GM12878 (cell line): Measurements from ENCODE around the gene CPLX1. TPM values are rescaled to one million over a fixed set of nuclear protein-coding genes. Genes with fewer than 3 reads are reported as not detected.

Experiments
- ATAC-seq: fragments of 200-7000 bp; cut with Tn5 transposase; 3 replicates; pipeline ENCODE4 v1.9.1; 2020; ENCODE audit warnings: mild to moderate bottlenecking, moderate library complexity
- BruUV-seq: library from RNA; stranded (reverse); fragments of 400-500 nt; replicated peaks from 2 replicates; lab custom pipeline; 2021; lab: Mats Ljungman, UMichigan
- CTCF ChIA-PET: fragments of 300-600 bp; sonication (Branson Sonifier 250); formaldehyde crosslinking; extraction: SDS; loops from one replicate; lab custom pipeline; 2021; ENCODE audit warnings: inconsistent platforms; lab: Yijun Ruan, JAX
- POLR2A ChIA-PET: fragments of 350-600 bp; formaldehyde crosslinking; extraction: SDS; loops from one replicate; lab custom pipeline; 2021; ENCODE audit warnings: inconsistent platforms; lab: Charles Lee
- RAD21 ChIA-PET: fragments of 300-600 bp; sonication (Branson Sonifier 250); formaldehyde crosslinking; loops from one replicate; lab custom pipeline; 2023; ENCODE audit warnings: antibody characterized with exemption; ENCODE audit not compliant: unreplicated experiment; lab: Charles Lee
- SMC1A ChIA-PET: fragments of 300-600 bp; sonication (Branson Sonifier 250); formaldehyde crosslinking; loops from one replicate; lab custom pipeline; 2023; ENCODE audit not compliant: unreplicated experiment, uncharacterized antibody; lab: Charles Lee
- DNase-seq: peaks from one replicate; pipeline ENCODE4 v3.0.0-alpha.2; 2011; ENCODE audit warnings: low read depth, low spot score
- FAIRE-seq: peaks from 3 replicates; lab custom pipeline; 2011; peaks lifted over from hg19 to GRCh38; lab: Jason Lieb, UNC
- H2AFZ ChIP-seq: 2 replicates; pipeline ENCODE4 v1.6.0; 2011; ENCODE audit warnings: low read depth, low read length, control low read depth; ENCODE audit not compliant: control insufficient read depth
- H3K27ac ChIP-seq: 2 replicates; pipeline ENCODE4 v1.5.1; 2011; ENCODE audit warnings: control low read depth; ENCODE audit not compliant: control insufficient read depth, insufficient read depth
- H3K27me3 ChIP-seq, 2 experiments: replicated peaks in 1 of 2; 2 replicates each; pipeline versions ENCODE4 v1.6.0 to v1.6.1; 2011; ENCODE audit warnings: low read length in 1 of 2; ENCODE audit not compliant: control insufficient read depth in 2 of 2, insufficient read depth in 2 of 2
- H3K36me3 ChIP-seq, 2 experiments: 2 replicates each; pipeline ENCODE4 v1.5.1; 2011; ENCODE audit warnings: low read length in 1 of 2; ENCODE audit not compliant: control insufficient read depth in 2 of 2, insufficient read depth in 2 of 2
- H3K4me1 ChIP-seq: 2 replicates; pipeline ENCODE4 v1.6.1; 2011; ENCODE audit warnings: mild to moderate bottlenecking, low read length, moderate library complexity, mixed read lengths; ENCODE audit not compliant: control insufficient read depth, insufficient read depth
- H3K4me2 ChIP-seq: 2 replicates; pipeline ENCODE4 v1.6.0; 2011; ENCODE audit warnings: control low read depth; ENCODE audit not compliant: control insufficient read depth, insufficient read depth
- H3K4me3 ChIP-seq: fragments of 200-600 bp; sonication (generic); 2 replicates; pipeline ENCODE4 v1.5.1; 2016
- H3K79me2 ChIP-seq: 2 replicates; pipeline ENCODE4 v1.6.0; 2011; ENCODE audit warnings: low read length; ENCODE audit not compliant: control insufficient read depth, insufficient read depth
- H3K9ac ChIP-seq: 2 replicates; pipeline ENCODE4 v1.8.0; 2011; ENCODE audit warnings: low read length, control low read depth, mixed read lengths; ENCODE audit not compliant: control insufficient read depth, insufficient read depth
- H3K9me3 ChIP-seq: replicated peaks from 3 replicates; pipeline ENCODE4 v1.5.1; 2011; ENCODE audit warnings: mild to moderate bottlenecking, low read length; ENCODE audit not compliant: control insufficient read depth, insufficient read depth
- H4K20me1 ChIP-seq: 2 replicates; pipeline ENCODE4 v1.6.0; 2011; ENCODE audit not compliant: control insufficient read depth, insufficient read depth
- CBX3 ChIP-seq: fragments of 200-600 bp; sonication (generic); IDR thresholded peaks from 2 replicates; pipeline ENCODE4 v1.6.1; 2016; ENCODE audit warnings: low read depth, borderline replicate concordance
- KDM1A ChIP-seq: fragments of 200-600 bp; sonication (generic); IDR thresholded peaks from 2 replicates; pipeline ENCODE4 v1.6.1; 2016; ENCODE audit warnings: borderline replicate concordance
- MAX ChIP-seq: IDR thresholded peaks from 2 replicates; pipeline ENCODE4 v1.6.1; 2012; ENCODE audit warnings: low read depth, low read length, improper control_type of control experiment
- SUPT20H ChIP-seq: IDR thresholded peaks from 2 replicates; pipeline ENCODE4 v1.6.1; 2011; ENCODE audit warnings: low read depth, mild to moderate bottlenecking, low read length, moderate library complexity, borderline replicate concordance; ENCODE audit not compliant: control insufficient read depth
- SUZ12 ChIP-seq: fragments of 200-600 bp; sonication (generic); IDR thresholded peaks from one replicate; pipeline ENCODE4 v1.6.1; 2018; ENCODE audit warnings: antibody characterized with exemption, mild to moderate bottlenecking; ENCODE audit not compliant: unreplicated experiment
- WGBS: methylation state at CpG from one replicate; pipeline ENCODE4 v1.1.6; 2016; ENCODE audit warnings: low lambda C conversion rate; ENCODE audit not compliant: insufficient replicate concordance, insufficient coverage; ENCODE audit errors: missing lambda C conversion rate; 5-methylcytosine and 5-hydroxymethylcytosine counted together
- in situ Hi-C: fragments of 300-500 bp; cut with MboI; formaldehyde crosslinking; loops from 9 replicates; pipeline ENCODE4 v1.14.3; 2018; ENCODE audit warnings: mixed read lengths
- intact Hi-C: fragments of 100-400 bp; cut with micrococcal nuclease; formaldehyde crosslinking; loops from one replicate; pipeline ENCODE4 v1.14.2; 2022; ENCODE audit not compliant: unreplicated experiment
- polyA plus RNA-seq, 11 experiments: library from polyadenylated mRNA; depleted of rRNA in 4 of 11; unstranded in 6 of 11; stranded (reverse) in 5 of 11; fragments of >200 nt; fragmentation: Nextera tagmentation in 4 of 11; fragmentation: Illumina TruSeq in 1 of 11; extraction: Ambion mirVana in 4 of 11; extraction: Trizol in 1 of 11; gene quantifications; 1 replicate in 1 of 11; 2 replicates in 10 of 11; pipeline versions ENCODE4 v1.2.1 to v1.2.3, GENCODE V29; 2011 to 2016; ENCODE audit warnings: inconsistent platforms in 2 of 11, missing spikeins in 2 of 11, low read depth in 1 of 11
- total RNA-seq, 4 experiments: library from RNA; depleted of rRNA in 3 of 4; stranded (reverse); fragments of >200 nt in 3 of 4; fragmentation: Illumina TruSeq in 1 of 4; extraction: Trizol in 1 of 4; gene quantifications; 2 replicates each; pipeline versions ENCODE4 v1.2.1 to v1.2.3, GENCODE V29; 2013 to 2021

Gene CPLX1
- total and polyA plus RNA-seq, 10 of the 15 experiments (the other 5 are each of a cell fraction or from before 2014, with no cell fraction given), result 0.04 to 1.2 (median 0.13) TPM; not detected in 5

GRCh38 chr4:827209-828081 is 1.5 kb upstream of the CPLX1 start (continued):
- TF ChIP-seq SUPT20H (no peak), CBX3 (no peak), MAX (no peak), KDM1A (no peak)

GRCh38 chr4:826508-827208 is 729 bp upstream of the CPLX1 start:
- Histone ChIP-seq H4K20me1 (no peaks in the 10 kb centered on the region), H3K9me3 (peaks cover 4% of the 10 kb centered on the region; the same call in 2 of the 3 replicates), H3K36me3 (no peaks in the 10 kb centered on the region), H3K79me2 (no peaks in the 10 kb centered on the region), H3K9ac (no peak overlapping the region), H3K4me1 (no peaks in the 10 kb centered on the region), H3K27ac (no peak overlapping the region), H3K4me3 (no peak overlapping the region), H3K4me2 (no peak overlapping the region), H2AFZ (no peak overlapping the region), H3K27me3 (peaks cover 3 to 12% of the 10 kb centered on the region in 2 experiments)
- WGBS, result 11% methylated on average over 32 of the region's 75 CpGs
- POLR2A ChIA-PET, result no interaction called here
- intact Hi-C loops, result no loop called here
- ATAC-seq, result no peak; the same call in 2 of the 3 replicates
- SMC1A ChIA-PET, result no interaction called here
- peak; percentile 91 for TF ChIP-seq SUZ12
- TF ChIP-seq CBX3, result no peak
- no peak for DNase-seq
- BruUV-seq, result no TSS peak
- RAD21 ChIA-PET, result no interaction called here
- in situ Hi-C loops, result no loop called here
- no peak for FAIRE-seq
- CTCF ChIA-PET, result no interaction called here
